OCI-LY1 (cell line): ENCODE measurements around the gene FGA.

Source experiments
- H2AFZ ChIP-seq: fragments of 200-600 bp; sonication (generic), shearing (Covaris generic); 2 replicates; pipeline ENCODE4 v1.6.0; 2014; ENCODE audit warnings: antibody characterized with exemption, mild to moderate bottlenecking, low read length
- H3F3A ChIP-seq: fragments of 200-600 bp; sonication (generic), shearing (Covaris generic); 2 replicates; pipeline ENCODE4 v1.6.0; 2014; ENCODE audit warnings: mild to moderate bottlenecking, antibody characterized with exemption, low read length, moderate library complexity; ENCODE audit not compliant: insufficient read depth
- H3K27ac ChIP-seq: fragments of 200-600 bp; sonication (generic); 2 replicates; pipeline ENCODE4 v1.5.1; 2014; ENCODE audit warnings: low read length, mixed run types, mild to moderate bottlenecking, low read depth; ENCODE audit not compliant: poor library complexity, severe bottlenecking
- H3K27me3 ChIP-seq: fragments of 200-600 bp; sonication (generic); 2 replicates; pipeline ENCODE4 v1.6.0; 2014; ENCODE audit warnings: antibody characterized with exemption, mild to moderate bottlenecking, low read length, moderate library complexity; ENCODE audit not compliant: insufficient read depth
- H3K36me3 ChIP-seq: fragments of 200-600 bp; sonication (generic); 2 replicates; pipeline ENCODE4 v1.6.1; 2014; ENCODE audit warnings: mild to moderate bottlenecking, antibody characterized with exemption, low read length, moderate library complexity, mixed read lengths; ENCODE audit not compliant: insufficient read depth
- H3K4me1 ChIP-seq: fragments of 200-600 bp; sonication (generic); 2 replicates; pipeline ENCODE4 v1.5.1; 2014; ENCODE audit warnings: mild to moderate bottlenecking, low read length, moderate library complexity; ENCODE audit not compliant: insufficient read depth, severe bottlenecking
- H3K4me2 ChIP-seq: fragments of 200-600 bp; sonication (generic), shearing (Covaris generic); 2 replicates; pipeline ENCODE4 v1.6.1; 2014; ENCODE audit warnings: low read length
- H3K4me3 ChIP-seq: fragments of 200-600 bp; sonication (generic); 2 replicates; pipeline ENCODE4 v1.5.1; 2014; ENCODE audit warnings: low read length, low read depth, mild to moderate bottlenecking, mixed read lengths; ENCODE audit not compliant: poor library complexity, severe bottlenecking
- H3K79me2 ChIP-seq: fragments of 200-600 bp; shearing (Covaris generic); 2 replicates; pipeline ENCODE4 v1.6.1; 2016; ENCODE audit warnings: mixed run types, low read length, mixed read lengths; ENCODE audit not compliant: insufficient read depth
- H3K9ac ChIP-seq: fragments of 200-600 bp; sonication (generic), shearing (Covaris generic); 2 replicates; pipeline ENCODE4 v1.6.1; 2014; ENCODE audit warnings: mild to moderate bottlenecking, low read length, mixed read lengths
- H3K9me2 ChIP-seq: fragments of 200-600 bp; sonication (generic), shearing (Covaris generic); 2 replicates; pipeline ENCODE4 v1.6.1; 2014; ENCODE audit warnings: low read depth, mild to moderate bottlenecking, low read length, mixed read lengths
- H3K9me3 ChIP-seq: fragments of 200-600 bp; shearing (Covaris generic); 2 replicates; pipeline ENCODE4 v1.6.1; 2014; ENCODE audit warnings: low read length, mixed read lengths
- H4K20me1 ChIP-seq: fragments of 200-600 bp; sonication (generic), shearing (Covaris generic); 2 replicates; pipeline ENCODE4 v1.6.0; 2016; ENCODE audit warnings: mild to moderate bottlenecking, low read length; ENCODE audit not compliant: insufficient read depth
- CTCF ChIP-seq: fragments of 200-600 bp; sonication (generic), shearing (Covaris generic); IDR thresholded peaks from 2 replicates; pipeline ENCODE4 v1.5.1; 2017; ENCODE audit warnings: mild to moderate bottlenecking, antibody characterized with exemption, low read length, moderate library complexity, mixed read lengths
- EZH2 ChIP-seq: fragments of 200-600 bp; sonication (generic), shearing (Covaris generic); IDR thresholded peaks from 2 replicates; pipeline ENCODE4 v1.8.0; 2017; ENCODE audit warnings: borderline replicate concordance, mixed run types, mild to moderate bottlenecking, antibody characterized with exemption, low read length, moderate library complexity, mixed read lengths

Gene FGA

GRCh38 chr4:154609532-154609931, 19.0 kb upstream of the FGA start:
- no peaks in the 10 kb centered on the region for H3K9me3 ChIP-seq
- H3K27ac ChIP-seq = no peak overlapping the region
- no peaks in the 10 kb centered on the region for H3K79me2 ChIP-seq
- H3K4me1 ChIP-seq = no peaks in the 10 kb centered on the region
- no peak overlapping the region for H2AFZ ChIP-seq
- H3K27me3 ChIP-seq = no peaks in the 10 kb centered on the region
- no peak overlapping the region for H3K9ac ChIP-seq
- H3K4me3 ChIP-seq = no peak overlapping the region
- no peaks in the 10 kb centered on the region for H4K20me1 ChIP-seq
- no peaks in the 10 kb centered on the region for H3K36me3 ChIP-seq
- no peaks in the 10 kb centered on the region for H3F3A ChIP-seq
- H3K4me2 ChIP-seq = no peak overlapping the region
- TF ChIP-seq CTCF (no peak), EZH2 (no peak)
- no peaks in the 10 kb centered on the region for H3K9me2 ChIP-seq

GRCh38 chr4:154608361-154609252, 18.1 kb upstream of the FGA start:
- Histone ChIP-seq H3K27ac (no peak overlapping the region), H4K20me1 (no peaks in the 10 kb centered on the region), H3K9me3 (no peaks in the 10 kb centered on the region), H3K27me3 (no peaks in the 10 kb centered on the region), H3K4me2 (no peak overlapping the region), H3K79me2 (no peaks in the 10 kb centered on the region), H3F3A (no peaks in the 10 kb centered on the region), H2AFZ (no peak overlapping the region), H3K4me1 (no peaks in the 10 kb centered on the region), H3K4me3 (no peak overlapping the region), H3K9me2 (no peaks in the 10 kb centered on the region), H3K36me3 (no peaks in the 10 kb centered on the region), H3K9ac (no peak overlapping the region)
- TF ChIP-seq CTCF (no peak), EZH2 (no peak)

GRCh38 chr4:154606728-154607723, 16.5 kb upstream of the FGA start:
- Histone ChIP-seq H3F3A (no peaks in the 10 kb centered on the region), H4K20me1 (no peaks in the 10 kb centered on the region), H2AFZ (no peak overlapping the region), H3K79me2 (no peaks in the 10 kb centered on the region), H3K4me2 (no peak overlapping the region), H3K9me2 (no peaks in the 10 kb centered on the region), H3K27me3 (no peaks in the 10 kb centered on the region), H3K27ac (no peak overlapping the region), H3K36me3 (no peaks in the 10 kb centered on the region), H3K9ac (no peak overlapping the region), H3K9me3 (no peaks in the 10 kb centered on the region), H3K4me3 (no peak overlapping the region), H3K4me1 (no peaks in the 10 kb centered on the region)
- TF ChIP-seq EZH2 (no peak), CTCF (no peak)
